Liver (tissue), 3 donors: ENCODE measurements around the gene ATP12A.

ENCODE experiments used
- CTCF ChIP-seq: fragments of 150-350 bp; IDR thresholded peaks from 2 replicates; pipeline ENCODE4 v1.5.1; 2017; ENCODE audit warnings: improper control_type of control experiment, low read depth, low read length; ENCODE audit not compliant: missing input control
- JUND ChIP-seq, 2 donors: IDR thresholded peaks; 2 replicates each; pipeline ENCODE4 v1.6.1; 2016; ENCODE audit warnings: antibody characterized with exemption in 2 of 2
- NR2F2 ChIP-seq: IDR thresholded peaks from 2 replicates; pipeline ENCODE4 v1.6.1; 2016; ENCODE audit warnings: antibody characterized with exemption
- donor health status: healthy.
- donor health status: healthy.

GRCh38 chr13:24644036-24644435 is 36.2 kb upstream of the ATP12A start:
- TF ChIP-seq JUND (IDR thresholded peaks at IDR 0.05) (no peak), NR2F2 (no peak), CTCF (no peak)
